Stimulated activated naive CD4-positive, alpha-beta T cell (primary cell): ENCODE measurements around the gene NME9.
"Not testable (repeated sequence)": the region's sequence is repeated elsewhere in the genome, so short reads cannot be mapped to it uniquely, and the experiment has no call there.

Experiments
- DNase-seq, 6 experiments: peaks; one replicate each; lab custom pipeline; 2025; lab: John Stamatoyannopoulos, UW

The NME9 gene, protein sequence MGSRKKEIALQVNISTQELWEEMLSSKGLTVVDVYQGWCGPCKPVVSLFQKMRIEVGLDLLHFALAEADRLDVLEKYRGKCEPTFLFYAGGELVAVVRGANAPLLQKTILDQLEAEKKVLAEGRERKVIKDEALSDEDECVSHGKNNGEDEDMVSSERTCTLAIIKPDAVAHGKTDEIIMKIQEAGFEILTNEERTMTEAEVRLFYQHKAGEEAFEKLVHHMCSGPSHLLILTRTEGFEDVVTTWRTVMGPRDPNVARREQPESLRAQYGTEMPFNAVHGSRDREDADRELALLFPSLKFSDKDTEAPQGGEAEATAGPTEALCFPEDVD

DNA sequence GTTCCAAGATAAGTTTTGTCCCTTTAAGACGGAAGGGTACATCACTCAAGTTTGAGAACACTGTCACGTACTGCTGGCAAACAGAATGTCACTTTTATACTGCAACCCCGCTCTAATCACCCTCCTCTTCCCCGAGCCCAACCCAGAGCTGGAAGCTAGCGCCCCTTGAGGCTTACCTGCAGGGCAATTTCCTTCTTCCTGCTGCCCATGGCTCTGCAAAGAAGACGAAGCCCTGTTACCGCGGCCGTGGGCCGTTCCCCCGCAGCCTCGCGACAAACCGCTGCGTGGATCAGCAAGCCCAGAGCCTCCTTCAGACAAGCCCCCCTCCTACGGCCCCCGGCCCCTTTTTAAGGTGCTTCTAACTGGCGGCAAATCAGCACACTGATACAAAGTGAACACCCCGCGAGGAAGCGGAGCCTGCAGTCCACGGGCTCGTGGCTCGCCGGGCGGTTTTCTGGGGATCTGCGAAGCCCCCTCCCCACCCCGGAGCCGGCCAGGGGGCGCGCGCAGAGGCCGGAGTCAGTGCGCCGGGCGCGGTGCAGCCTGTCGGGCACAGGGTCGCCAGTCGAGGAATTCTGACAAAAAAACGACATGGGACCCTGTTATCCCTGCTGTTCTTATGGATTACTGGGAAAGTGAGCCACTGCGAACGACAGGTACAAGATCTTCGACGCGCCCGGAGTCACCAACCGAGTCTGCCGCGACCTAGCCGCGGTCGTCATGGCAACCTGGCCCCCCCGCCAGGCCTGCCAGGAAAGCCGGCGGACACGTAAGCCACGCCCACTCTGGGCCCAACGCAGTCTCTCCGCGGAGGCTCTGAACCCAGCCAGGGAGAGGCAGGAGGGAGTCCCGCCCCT lies at the start of gene NME9:
NME9 (minus strand) TSS at position 725 of the 857 bp plus-strand sequence; CDS start at position 209, 516 bp downstream.
- DNase-seq = peak; percentile 79 to 89 (median 84)

DNA sequence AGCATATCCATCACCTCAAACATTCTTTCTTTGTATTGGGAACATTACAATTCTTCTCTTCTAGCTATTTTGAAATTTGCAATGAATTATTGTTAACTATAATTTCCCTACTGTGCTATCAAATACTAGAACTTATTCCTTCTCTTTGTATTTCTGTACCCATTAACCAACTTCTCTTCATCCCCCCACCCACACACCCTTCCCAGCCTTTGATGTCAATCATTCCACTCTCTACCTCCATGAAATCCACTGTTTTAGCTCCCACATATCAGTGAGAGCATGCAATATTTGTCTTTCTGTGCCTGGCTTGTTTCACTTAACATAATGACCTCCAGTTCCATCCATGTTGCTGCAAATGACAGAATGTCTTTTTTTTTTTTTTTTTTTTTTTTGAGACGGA lies 49.3 kb upstream of the NME9 start:
- no peak for DNase-seq

DNA sequence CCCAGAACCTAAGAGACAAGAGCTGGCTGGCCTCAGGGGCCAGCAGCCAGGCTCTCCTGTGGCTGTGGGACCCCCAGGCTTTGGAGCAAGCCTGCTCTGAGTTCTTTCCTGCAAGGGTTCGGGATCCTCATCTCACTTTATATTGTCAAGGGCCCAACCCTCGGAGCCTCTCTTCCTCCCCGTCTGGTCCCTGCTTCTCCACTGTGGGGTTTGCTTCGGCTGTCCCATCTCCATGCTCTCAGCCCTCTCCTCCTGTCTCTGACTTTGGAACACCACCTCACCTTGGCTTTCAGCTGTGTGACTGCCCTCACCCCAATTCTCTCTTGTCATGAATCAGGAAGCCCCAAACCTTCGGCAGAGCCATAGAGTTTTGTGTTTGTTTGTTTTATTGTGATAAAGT lies 48.7 kb upstream of the NME9 start:
- no peak for DNase-seq

DNA sequence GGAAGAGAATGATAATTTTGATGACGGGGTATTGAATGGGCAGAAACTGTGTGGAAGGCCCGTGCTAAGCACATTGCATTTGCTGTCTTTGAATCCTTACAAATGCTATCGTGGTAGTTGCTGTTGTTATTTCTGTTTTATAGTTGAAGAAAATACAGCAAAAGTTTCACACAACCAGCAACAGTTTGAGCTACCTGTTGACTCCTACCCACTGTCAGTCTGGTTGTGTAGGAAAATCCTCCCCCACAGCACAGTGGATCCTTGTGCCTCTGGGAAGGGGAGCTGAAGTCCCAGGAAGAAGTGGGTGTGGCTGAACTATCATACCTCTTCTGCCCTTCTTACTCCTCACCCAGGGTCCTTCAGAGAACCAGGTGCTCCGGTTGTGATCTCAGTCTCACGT lies 48.2 kb upstream of the NME9 start:
- DNase-seq = no peak

DNA sequence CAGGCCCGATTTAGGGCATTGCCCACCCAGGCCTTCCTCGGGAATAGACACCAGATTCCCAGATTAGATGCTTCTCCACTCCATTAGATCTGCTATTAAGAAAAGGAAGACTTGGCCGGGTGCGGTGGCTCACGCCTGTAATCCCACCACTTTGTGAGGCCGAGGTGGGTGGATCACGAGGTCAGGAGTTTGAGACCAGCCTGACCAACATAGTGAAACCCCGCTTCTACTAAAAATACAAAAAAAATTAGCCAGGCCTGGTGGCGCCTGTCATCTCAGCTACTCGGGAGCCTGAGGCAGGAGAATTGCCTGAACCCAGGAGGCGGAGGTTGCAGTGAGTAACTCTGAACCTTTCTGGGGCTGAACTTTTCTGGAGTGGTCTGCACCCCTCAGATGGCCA lies 47.6 kb upstream of the NME9 start:
- not testable (repeated sequence) for DNase-seq

DNA sequence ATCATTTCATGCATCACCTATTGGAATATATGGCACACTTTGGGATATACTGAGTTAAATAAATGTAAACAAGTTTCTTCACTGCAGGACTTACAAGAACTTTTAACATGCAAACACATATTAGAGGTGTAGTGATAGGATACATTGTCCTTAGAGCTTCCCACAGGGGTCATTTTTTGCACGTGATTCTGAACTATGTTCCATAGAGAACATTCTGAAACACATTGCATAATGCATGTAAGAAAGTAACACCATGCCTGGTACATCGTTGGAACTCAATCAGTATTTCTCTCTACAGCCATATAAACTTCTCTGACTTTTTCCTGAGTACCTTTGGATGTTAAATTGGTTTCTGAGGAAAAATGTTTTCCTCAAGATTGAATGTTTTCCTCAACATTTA lies 47.0 kb upstream of the NME9 start:
- DNase-seq = no peak

DNA sequence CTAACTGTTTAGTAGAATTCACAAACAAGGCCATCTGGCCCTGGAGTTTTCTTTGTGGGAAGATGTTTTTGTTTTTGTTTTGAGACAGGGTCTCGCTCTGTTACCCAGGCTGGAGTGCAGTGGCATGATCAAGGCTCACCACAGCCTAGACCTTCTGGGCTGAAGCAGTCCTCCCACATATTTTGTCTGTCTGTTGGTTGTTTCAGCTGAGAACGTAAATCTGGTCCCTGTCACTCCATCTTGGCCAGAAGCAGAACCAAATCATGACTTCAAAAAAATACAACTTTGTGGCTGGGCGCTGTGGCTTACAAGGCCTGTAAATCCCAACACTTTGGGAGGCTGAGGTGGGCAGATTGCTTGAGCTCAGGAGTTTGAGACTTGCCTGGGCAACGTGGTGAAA lies 45.8 kb upstream of the NME9 start:
- no peak for DNase-seq

DNA sequence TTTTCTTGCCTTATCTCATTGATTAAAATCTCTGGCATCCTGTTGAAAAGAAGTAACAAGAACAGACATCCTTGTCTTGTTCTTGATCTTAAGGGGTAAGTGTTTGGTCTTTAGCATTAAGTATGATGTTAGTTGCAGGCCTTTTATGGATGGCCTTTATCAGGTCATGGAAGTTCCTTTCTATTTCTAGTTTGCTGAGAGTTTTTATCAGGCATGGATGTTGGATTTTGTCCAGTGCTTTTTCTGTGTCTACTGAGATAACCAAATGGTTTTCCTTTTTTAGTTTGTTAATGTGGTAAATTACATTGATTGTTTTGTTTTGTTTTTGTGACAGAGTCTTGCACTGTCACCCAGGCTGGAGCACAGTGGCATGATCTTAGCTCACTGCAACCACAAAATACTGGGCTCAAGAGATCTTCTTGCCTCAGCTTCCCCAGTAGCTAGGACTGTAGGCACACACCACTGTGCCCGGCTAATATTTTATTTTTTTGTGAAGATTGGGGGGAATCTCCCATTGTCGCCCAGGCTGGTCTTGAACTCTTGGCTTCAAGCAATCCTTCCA lies 45.0 kb upstream of the NME9 start:
- DNase-seq = no peak

DNA sequence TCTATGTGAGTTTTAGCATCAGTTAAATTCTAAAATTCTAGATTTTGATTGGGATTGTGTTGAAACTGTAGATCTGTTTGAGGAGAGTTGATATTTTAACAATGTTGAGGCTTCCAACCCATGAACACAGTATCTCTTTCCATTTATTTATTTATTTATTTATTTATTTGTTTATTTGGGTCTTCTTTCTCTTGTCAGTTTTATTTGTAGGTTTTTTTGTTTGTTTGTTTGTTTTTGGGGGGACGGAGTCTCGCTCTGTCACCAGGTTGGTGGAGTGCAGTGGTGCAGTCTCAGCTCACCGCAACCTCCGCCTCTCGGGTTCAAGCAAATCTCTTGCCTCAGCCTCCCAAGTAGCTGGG lies 44.1 kb upstream of the NME9 start:
- no peak for DNase-seq

DNA sequence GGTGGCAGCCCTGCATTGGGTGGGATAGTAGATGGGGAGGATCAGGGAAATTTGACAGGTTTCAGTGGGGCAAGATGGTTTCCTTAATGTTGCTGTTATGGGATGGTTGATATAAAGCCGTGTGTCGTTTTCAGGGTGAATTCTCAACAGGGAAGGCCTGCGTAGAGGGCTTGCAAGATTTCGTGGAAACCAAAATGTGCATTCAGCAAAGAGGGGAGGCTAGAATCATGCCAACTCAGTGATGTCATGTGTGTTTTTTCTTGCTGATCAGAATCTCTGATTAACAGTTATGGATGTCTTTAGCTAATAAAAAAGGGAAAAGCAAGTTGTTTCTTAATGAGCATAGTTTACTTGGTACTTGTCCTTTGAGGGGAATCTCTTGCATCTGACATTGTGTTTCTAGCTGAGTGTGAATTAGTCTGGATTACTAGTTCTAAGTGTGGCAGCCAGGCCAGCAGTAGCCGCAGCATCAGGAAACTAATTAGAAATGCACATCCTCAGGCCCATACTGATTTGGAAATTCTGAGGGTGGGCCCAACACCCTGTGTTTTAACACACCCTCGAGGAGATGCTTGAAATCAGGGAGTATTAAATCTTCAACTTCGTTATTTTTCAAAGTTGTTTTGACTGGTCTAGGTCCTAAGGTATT lies 43.6 kb upstream of the NME9 start:
- no peak for DNase-seq

DNA sequence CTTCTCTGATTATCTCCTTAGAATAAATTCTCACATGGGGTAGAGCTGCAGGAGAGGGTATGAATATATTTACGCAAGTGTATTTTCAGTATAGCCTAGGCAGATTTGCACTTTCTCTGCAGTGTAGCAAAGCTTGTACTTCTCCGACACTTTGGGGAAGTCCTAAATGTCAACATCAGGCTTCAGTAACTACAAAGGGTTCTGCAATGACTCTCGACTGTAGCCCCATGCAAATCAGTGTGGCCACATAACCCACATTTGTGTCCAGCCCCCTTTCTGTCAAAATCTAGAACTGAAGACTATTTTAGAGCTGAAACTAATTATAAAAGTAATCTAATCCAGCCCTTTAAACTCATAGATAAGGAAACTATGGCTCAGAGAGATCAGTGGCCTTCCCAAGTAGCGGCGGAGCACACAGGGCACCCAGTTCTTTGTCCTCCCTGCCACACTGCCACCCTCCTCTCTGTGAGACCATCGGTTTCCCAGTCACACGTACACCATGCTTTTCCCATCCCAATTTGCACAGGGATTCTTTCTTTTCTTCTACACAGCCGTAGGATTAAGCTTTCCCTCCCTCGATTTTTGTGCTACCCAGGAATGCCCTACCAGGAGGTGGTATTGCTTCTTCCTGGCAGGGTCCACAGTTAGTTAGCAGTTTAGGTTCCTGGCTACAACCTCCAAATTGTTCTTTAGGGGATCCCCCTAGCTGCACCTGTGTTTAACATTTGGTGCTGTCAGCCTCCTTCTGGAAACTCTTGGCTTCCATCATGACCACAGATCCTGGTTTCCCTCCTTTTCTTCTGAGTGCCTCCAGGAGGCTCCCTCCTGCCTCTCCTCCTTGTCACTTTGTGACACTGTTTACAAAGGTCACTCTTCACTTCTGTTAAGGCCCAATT lies 41.7 kb upstream of the NME9 start:
- DNase-seq = no peak

DNA sequence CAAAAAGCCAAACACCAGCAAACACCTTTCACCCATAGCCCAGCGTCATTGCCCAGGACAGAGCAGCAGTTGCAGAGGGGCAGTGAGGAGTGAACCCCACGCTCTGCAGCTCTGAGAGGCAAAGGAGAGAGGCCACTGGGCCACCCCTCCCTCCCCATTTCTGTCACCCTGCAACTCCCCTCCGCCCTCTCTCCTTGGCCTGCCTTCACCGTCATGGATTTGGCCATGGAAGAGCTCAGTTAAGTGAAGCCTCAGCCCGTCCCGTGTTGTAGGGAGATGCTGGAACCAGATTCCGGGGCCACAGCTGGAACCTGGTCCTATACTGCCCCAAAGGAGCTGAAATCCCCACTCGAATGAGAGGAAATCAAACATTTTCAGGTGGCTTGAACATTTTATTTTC lies 40.7 kb upstream of the NME9 start:
- no peak for DNase-seq

DNA sequence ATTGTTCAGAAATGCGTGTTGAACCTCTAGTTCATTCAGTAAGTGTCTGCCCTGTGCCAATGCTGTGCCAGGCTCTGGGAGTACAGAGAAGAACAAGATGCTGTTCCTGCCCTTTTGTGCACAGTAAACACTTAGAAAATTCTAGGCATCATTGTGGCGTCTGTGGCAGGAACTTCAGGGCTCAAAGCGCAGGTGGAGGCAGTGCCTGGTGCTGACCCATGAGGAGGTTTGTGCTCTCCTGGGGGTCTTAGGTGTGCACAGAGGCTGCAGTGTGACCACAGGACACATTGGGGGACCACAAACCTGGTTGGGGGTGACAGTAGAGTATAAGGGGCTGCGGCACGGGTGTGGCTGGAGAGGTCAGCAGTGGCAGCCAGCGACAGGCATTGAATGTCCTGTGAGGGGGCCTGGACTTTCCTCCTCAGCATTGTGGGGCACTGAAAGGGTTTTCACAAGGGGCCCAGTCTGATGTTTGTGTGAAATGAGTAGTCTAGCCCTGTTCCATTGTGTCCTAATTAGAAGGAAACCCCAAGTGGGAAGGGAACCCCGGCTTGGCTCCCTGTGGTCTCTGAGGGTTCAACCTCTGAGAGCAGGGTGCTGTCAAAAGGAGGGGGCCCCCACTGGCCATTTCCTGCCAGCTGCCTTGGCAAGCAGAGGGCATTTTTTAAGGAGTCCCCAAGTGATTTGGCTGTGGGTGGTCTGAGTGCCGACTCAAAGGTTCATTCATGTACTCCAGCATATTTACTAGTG lies 39.7 kb upstream of the NME9 start:
- DNase-seq = no peak

DNA sequence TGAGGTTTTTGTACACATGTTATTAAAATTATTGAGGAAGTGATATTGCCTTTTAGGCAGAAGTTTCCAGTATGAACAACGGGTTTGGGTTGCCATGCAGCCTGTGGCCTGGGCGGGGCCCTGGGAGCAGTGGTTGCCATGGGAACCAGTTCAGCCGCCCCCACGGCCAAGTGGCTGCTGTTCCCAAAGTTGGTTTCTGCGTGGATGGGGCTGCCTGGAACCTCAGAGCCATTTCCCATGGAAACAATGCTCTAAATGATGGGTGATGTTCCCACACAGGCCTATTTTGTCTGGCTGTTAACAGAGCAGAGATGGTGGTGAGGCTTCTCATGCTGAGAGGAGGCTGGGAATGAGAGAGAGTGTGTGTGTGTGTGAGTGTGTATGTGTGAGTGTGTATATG lies 38.3 kb upstream of the NME9 start:
- DNase-seq = no peak

DNA sequence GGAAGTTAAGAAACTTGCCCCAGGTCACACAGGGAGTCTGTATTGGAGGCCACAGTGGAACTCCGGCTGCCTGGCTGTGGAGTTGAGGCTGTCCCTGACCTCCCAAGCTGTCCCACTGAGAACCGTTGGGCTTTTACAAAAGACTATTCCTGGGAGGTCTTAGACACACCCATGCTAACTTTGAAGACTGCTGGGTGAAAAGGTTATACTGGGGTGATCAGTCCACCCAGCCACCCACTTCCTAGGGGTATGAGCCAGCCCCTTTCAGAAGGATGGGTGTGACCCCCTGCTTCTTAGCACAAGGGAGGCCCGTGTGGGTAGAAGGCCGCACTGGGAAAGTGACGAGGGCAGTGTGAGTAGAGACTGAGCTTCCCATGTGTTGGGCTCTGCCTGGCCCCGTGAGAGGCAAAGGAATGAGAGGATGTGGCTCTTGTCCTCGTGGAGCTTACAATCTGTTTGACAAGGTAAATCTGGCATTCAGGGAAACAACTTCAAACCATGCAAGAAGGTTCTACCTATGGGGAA lies 37.7 kb upstream of the NME9 start:
- DNase-seq = no peak

DNA sequence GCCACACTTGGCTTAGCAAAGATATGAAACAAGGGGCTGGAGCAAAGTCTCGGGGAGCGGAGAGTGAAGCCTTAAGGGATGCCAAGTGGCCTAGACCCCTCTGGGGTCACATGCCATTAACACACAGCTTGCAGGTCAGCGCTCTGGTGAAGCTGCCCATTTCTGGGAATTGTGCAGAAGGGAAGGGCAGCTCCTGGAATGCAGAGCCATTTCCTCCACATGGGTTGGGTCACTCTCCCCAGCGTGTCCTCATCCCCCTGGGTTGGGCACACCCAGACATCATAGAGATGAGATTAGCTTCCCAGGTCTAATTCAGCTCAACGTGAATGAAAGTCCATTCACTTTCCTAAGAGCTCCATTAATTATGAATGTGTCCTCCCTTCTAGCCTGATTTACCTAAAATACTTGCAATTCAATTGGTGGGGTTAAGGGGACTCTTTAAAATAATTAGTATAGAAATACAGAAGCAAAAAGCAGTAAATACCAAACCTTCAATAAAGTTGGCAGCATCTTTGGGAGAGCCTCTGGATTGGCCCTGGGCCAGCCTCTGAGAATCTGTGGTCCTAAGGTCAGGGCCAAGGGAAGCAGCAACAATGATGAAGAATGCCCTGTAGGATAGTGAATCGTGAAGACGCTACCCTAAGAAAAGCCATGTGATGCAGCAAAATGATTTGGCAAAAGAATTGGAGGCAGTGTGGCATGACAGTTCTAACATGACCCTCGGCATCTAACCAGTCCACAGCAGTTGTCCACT lies 36.5 kb upstream of the NME9 start:
- DNase-seq = no peak

DNA sequence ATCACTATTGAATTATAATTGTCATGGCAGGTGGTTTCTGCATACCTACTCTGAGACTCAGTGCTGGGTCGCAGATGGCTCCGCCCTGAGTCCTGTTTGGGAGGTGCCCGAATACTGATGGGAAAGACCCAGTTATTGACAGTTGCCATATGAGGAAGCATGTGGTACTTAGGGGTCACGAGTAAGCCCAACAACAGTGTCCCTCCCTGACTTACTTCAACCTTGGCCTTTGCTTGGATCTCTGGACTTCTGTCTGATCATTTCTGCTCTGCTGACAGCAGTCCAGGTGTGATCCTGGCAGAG lies 35.6 kb upstream of the NME9 start:
- no peak for DNase-seq

DNA sequence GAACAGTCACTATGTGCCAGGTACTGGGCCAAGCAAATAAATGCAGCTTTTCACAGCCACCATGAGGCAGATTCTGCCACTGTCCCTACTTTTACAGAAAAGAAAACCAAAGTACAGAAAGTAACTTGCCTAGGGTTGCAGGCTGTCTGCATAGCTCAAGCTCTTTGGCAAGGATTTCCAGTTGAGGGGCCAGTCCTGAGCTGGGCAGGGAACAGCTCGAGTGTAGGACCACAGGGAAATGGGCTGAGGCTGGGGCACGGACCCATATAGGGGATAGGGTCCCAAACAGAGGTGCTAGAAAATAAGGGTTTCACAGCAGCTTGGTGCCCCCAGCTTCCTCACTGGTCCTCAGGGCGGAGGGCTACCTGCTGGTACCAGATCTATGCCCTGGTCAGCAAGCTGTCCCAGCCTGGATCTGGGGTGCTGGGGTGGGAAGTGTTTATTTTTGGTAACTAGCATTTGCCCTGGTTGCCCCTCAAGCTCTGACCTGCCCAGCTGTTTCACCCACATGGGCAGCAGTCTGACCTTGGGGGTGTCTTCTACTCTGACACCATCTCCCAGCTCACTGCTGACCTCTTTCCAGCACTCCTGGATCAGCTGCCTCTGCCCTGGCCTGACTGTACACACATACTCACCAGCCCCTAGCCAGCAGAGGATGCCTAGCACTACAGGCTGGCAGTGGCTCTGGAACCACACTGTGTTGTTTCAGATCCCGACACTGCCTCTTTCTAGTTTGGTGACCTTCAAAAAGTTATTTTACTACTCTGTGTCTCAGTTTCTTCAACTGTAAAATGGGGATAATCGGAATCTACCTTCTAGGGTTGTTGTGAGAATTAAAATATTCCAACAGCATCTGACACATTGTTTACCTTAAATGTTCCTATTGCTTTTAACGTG lies 35.0 kb upstream of the NME9 start:
- DNase-seq = no peak

DNA sequence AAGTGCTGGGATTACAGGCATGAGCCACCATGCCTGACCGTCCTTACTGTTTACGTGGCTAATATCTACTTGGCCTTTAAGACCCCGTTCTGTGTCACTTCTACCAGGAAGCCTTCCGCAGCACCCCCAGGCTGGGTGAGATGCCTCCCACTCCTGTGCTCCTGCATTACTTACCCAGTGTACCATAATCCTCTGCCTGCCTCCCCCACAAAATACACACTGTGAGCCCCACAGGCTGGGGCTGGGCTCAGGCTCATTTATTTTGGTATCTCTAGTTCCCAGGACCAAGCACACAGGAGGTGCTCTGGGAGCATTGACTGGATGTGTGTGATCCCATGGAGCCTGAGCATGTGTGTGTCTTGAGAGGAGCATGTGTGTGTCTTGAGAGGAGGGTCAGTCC lies 33.7 kb upstream of the NME9 start:
- DNase-seq = no peak
